Keratinocyte (primary cell): Measurements from ENCODE around the gene GRIN2C. TPM values are rescaled to one million over a fixed set of nuclear protein-coding genes. Genes with fewer than 3 reads are reported as not detected.

Source experiments
- DNase-seq: peaks from one replicate; pipeline ENCODE4 v3.0.0-alpha.2; 2011; ENCODE audit warnings: low read depth, missing footprints, low spot score
- FAIRE-seq: peaks from 2 replicates; lab custom pipeline; 2011; peaks lifted over from hg19 to GRCh38; lab: Jason Lieb, UNC
- H2AFZ ChIP-seq: 2 replicates; pipeline ENCODE4 v1.6.0; 2012; ENCODE audit warnings: low read length, control low read depth, inconsistent platforms; ENCODE audit not compliant: control insufficient read depth
- H3K27ac ChIP-seq: 2 replicates; pipeline ENCODE4 v1.5.1; 2011; ENCODE audit warnings: low read length; ENCODE audit not compliant: control insufficient read depth, insufficient read depth
- H3K27me3 ChIP-seq: 3 replicates; pipeline ENCODE4 v1.6.0; 2011; ENCODE audit warnings: low read length; ENCODE audit not compliant: control insufficient read depth, insufficient read depth; ENCODE audit errors: extremely low read depth
- H3K36me3 ChIP-seq, 2 experiments: 2 replicates in 1 of 2; 3 replicates in 1 of 2; pipeline ENCODE4 v1.5.1; 2011; ENCODE audit warnings: low read length in 2 of 2, mild to moderate bottlenecking in 1 of 2; ENCODE audit not compliant: control insufficient read depth in 2 of 2, insufficient read depth in 2 of 2; ENCODE audit errors: extremely low read depth in 1 of 2
- H3K4me1 ChIP-seq: 3 replicates; pipeline ENCODE4 v1.5.1; 2011; ENCODE audit warnings: low read length; ENCODE audit not compliant: control insufficient read depth, insufficient read depth; ENCODE audit errors: extremely low read depth
- H3K4me2 ChIP-seq: 3 replicates; pipeline ENCODE4 v1.6.0; 2011; ENCODE audit warnings: low read depth, low read length; ENCODE audit not compliant: control insufficient read depth, insufficient read depth; ENCODE audit errors: extremely low read depth
- H3K4me3 ChIP-seq, 3 experiments: fragments of 200-600 bp in 1 of 3; sonication (generic) in 1 of 3; 2 replicates in 2 of 3; 3 replicates in 1 of 3; pipeline ENCODE4 v1.5.1; 2011 to 2016; ENCODE audit warnings: low read length in 3 of 3, mild to moderate bottlenecking in 3 of 3, control low read depth in 2 of 3, inconsistent platforms in 1 of 3, low read depth in 1 of 3, mixed read lengths in 1 of 3, mixed run types in 1 of 3, moderate library complexity in 1 of 3; ENCODE audit not compliant: control insufficient read depth in 2 of 3, insufficient read depth in 2 of 3; ENCODE audit errors: extremely low read depth in 1 of 3
- H3K79me2 ChIP-seq: 2 replicates; pipeline ENCODE4 v1.6.0; 2012; ENCODE audit warnings: low read length; ENCODE audit not compliant: control insufficient read depth, insufficient read depth
- H3K9ac ChIP-seq: 3 replicates; pipeline ENCODE4 v1.6.0; 2011; ENCODE audit warnings: low read length; ENCODE audit not compliant: control insufficient read depth, insufficient read depth; ENCODE audit errors: extremely low read depth
- H3K9me1 ChIP-seq: 3 replicates; pipeline ENCODE4 v1.6.0; 2011; ENCODE audit warnings: low read length; ENCODE audit not compliant: control insufficient read depth, insufficient read depth; ENCODE audit errors: extremely low read depth
- H3K9me3 ChIP-seq: 2 replicates; pipeline ENCODE4 v1.5.1; 2012; ENCODE audit warnings: low read depth, low read length; ENCODE audit not compliant: control insufficient read depth
- H4K20me1 ChIP-seq: 3 replicates; pipeline ENCODE4 v1.6.0; 2011; ENCODE audit warnings: low read length; ENCODE audit not compliant: control insufficient read depth, insufficient read depth; ENCODE audit errors: extremely low read depth
- CTCF ChIP-seq, 3 experiments: IDR thresholded peaks in 1 of 3; conservative IDR thresholded peaks in 1 of 3; optimal IDR thresholded peaks in 1 of 3; 2 replicates in 2 of 3; 3 replicates in 1 of 3; pipeline versions ENCODE3 to v1.5.1; 2011; ENCODE audit warnings: low read length in 3 of 3, mild to moderate bottlenecking in 3 of 3, moderate library complexity in 2 of 3, control low read depth in 1 of 3, inconsistent platforms in 1 of 3; ENCODE audit not compliant: insufficient read depth in 2 of 3; ENCODE audit errors: extremely low read depth in 1 of 3
- EZH2 ChIP-seq: IDR thresholded peaks from one replicate; pipeline ENCODE4 v1.6.1; 2012; ENCODE audit warnings: inconsistent platforms, mild to moderate bottlenecking, low read length, moderate library complexity
- dilution Hi-C: fragments of 300-500 bp; cut with MboI; formaldehyde crosslinking; loops from one replicate; pipeline ENCODE4 v1.7.0; 2020; ENCODE audit warnings: low sequenced_read_pairs; ENCODE audit not compliant: extremely low pct_ligation_motif_present
- polyA plus RNA-seq, 5 experiments: library from polyadenylated mRNA; depleted of rRNA in 3 of 5; stranded (reverse) in 3 of 5; stranded (forward) in 1 of 5; unstranded in 1 of 5; fragments of >200 nt; gene quantifications; 1 replicate in 1 of 5; 2 replicates in 3 of 5; 3 replicates in 1 of 5; pipeline versions ENCODE4 v1.2.1 to v1.2.3, GENCODE V29; 2011 to 2012; ENCODE audit warnings: missing spikeins in 2 of 5, low read depth in 1 of 5, low replicate concordance in 1 of 5

Gene GRIN2C
- polyA plus RNA-seq, 1 donor (not counting 4 experiments of a cell fraction or from before 2014, with no cell fraction given), result not detected

- Histone ChIP-seq H2AFZ (no peak overlapping the region), H3K4me3 (no peak overlapping the region), H3K4me2 (no peak overlapping the region), H3K4me1 (peaks cover 7% of the 10 kb centered on the region), H3K36me3 (peaks cover 0 to 4% of the 10 kb centered on the region in 2 experiments), H3K27ac (no peak overlapping the region), H3K9me3 (no peaks in the 10 kb centered on the region), H4K20me1 (no peaks in the 10 kb centered on the region), H3K9ac (no peak overlapping the region), H3K9me1 (no peaks in the 10 kb centered on the region), H3K79me2 (no peaks in the 10 kb centered on the region), H3K27me3 (peaks cover 26% of the 10 kb centered on the region)
- TF ChIP-seq EZH2 (no peak), CTCF (optimal IDR thresholded peaks at IDR 0.05 in 1 of 3, IDR thresholded peaks at IDR 0.05 in 1 of 3, conservative IDR thresholded peaks at IDR 0.05 in 1 of 3; ENCODE audit: extremely low read depth in 1 of 3, insufficient read depth in 2 of 3, low read length in 3 of 3) (no peak)
- DNase-seq (no peak), FAIRE-seq (no peak)
- dilution Hi-C loops, result no loop called here
These were observed 19.5 kb downstream of the GRIN2C start for GRCh38 chr17:74839990-74840852.

- DNase-seq (no peak), FAIRE-seq (no peak)
These were observed 21.4 kb downstream of the GRIN2C start for GRCh38 chr17:74838274-74838673.

More at GRCh38 chr17:74838274-74838673, 21.4 kb downstream of the GRIN2C start:
- no peak overlapping the region for H3K4me3 ChIP-seq
- no peak overlapping the region for H3K9ac ChIP-seq
- no peak overlapping the region for H2AFZ ChIP-seq
- H3K9me1 ChIP-seq, result no peaks in the 10 kb centered on the region
- peaks cover 12% of the 10 kb centered on the region for H3K27me3 ChIP-seq
- no peaks in the 10 kb centered on the region for H4K20me1 ChIP-seq
- no peak overlapping the region for H3K27ac ChIP-seq
- peaks cover 7% of the 10 kb centered on the region for H3K4me1 ChIP-seq
- H3K4me2 ChIP-seq, result no peak overlapping the region
- dilution Hi-C loops, result no loop called here
- no peaks in the 10 kb centered on the region for H3K9me3 ChIP-seq
- H3K36me3 ChIP-seq, result peaks cover 0 to 4% of the 10 kb centered on the region in 2 experiments
- TF ChIP-seq CTCF (optimal IDR thresholded peaks at IDR 0.05 in 1 of 3, IDR thresholded peaks at IDR 0.05 in 1 of 3, conservative IDR thresholded peaks at IDR 0.05 in 1 of 3; ENCODE audit: extremely low read depth in 1 of 3, insufficient read depth in 2 of 3, low read length in 3 of 3) (no peak), EZH2 (no peak)
- no peaks in the 10 kb centered on the region for H3K79me2 ChIP-seq
